Measurements from ENCODE around the gene AKT1S1. TPM values are rescaled to one million over a fixed set of nuclear protein-coding genes. Genes with fewer than 3 reads are reported as not detected.

AKT1S1 gene
- total RNA-seq, 4 donors from 2014 or later = 2.6 to 26.7 (median 5.9) TPM

DNA sequence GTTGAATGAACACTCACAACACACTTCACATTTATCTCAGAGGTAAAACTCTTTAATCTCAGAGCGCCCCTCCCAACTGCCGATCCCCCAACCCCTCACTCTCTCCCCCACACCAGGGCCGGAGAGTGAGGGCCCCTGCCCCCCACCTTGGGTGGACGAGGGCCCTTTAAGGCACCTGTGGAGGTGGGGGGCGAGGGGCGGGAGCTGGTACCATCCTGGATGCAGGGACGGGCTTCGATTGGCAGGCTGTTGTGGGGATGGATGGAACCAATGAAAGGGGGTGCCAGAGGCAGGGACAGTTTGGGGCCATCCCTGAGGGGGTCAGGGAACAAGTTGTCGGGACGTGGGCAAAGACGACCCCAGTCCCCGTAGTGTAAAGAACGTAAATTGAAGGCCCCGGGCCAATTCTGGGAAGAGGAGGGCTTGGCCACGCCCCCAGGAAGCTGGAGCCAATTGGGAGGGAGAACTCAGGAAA, 8.1 kb downstream of the AKT1S1 start:
- no peaks in the 10 kb centered on the region for H3K36me3 ChIP-seq
- H3K4me1 ChIP-seq = peaks cover 0 to 31% of the 10 kb centered on the region in 2 donors
- intact Hi-C loops (cut with DNase I; ENCODE audit: low total_unique reads) = no loop called here
- H3K9me3 ChIP-seq = no peaks in the 10 kb centered on the region
- TF ChIP-seq, protein P1, sequence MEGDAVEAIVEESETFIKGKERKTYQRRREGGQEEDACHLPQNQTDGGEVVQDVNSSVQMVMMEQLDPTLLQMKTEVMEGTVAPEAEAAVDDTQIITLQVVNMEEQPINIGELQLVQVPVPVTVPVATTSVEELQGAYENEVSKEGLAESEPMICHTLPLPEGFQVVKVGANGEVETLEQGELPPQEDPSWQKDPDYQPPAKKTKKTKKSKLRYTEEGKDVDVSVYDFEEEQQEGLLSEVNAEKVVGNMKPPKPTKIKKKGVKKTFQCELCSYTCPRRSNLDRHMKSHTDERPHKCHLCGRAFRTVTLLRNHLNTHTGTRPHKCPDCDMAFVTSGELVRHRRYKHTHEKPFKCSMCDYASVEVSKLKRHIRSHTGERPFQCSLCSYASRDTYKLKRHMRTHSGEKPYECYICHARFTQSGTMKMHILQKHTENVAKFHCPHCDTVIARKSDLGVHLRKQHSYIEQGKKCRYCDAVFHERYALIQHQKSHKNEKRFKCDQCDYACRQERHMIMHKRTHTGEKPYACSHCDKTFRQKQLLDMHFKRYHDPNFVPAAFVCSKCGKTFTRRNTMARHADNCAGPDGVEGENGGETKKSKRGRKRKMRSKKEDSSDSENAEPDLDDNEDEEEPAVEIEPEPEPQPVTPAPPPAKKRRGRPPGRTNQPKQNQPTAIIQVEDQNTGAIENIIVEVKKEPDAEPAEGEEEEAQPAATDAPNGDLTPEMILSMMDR (IDR thresholded peaks at IDR 0.05) = no peak
- TF ChIP-seq POLR2A (IDR thresholded peaks at IDR 0.05) = peak in 1 of 2 donors; percentile 43
- DNase-seq = no peak
- peak overlapping the region; percentile 28 to 38 for H3K4me3 ChIP-seq
- no peaks in the 10 kb centered on the region for H3K27me3 ChIP-seq
- peak overlapping the region; percentile 88 to 93 for H3K27ac ChIP-seq

DNA sequence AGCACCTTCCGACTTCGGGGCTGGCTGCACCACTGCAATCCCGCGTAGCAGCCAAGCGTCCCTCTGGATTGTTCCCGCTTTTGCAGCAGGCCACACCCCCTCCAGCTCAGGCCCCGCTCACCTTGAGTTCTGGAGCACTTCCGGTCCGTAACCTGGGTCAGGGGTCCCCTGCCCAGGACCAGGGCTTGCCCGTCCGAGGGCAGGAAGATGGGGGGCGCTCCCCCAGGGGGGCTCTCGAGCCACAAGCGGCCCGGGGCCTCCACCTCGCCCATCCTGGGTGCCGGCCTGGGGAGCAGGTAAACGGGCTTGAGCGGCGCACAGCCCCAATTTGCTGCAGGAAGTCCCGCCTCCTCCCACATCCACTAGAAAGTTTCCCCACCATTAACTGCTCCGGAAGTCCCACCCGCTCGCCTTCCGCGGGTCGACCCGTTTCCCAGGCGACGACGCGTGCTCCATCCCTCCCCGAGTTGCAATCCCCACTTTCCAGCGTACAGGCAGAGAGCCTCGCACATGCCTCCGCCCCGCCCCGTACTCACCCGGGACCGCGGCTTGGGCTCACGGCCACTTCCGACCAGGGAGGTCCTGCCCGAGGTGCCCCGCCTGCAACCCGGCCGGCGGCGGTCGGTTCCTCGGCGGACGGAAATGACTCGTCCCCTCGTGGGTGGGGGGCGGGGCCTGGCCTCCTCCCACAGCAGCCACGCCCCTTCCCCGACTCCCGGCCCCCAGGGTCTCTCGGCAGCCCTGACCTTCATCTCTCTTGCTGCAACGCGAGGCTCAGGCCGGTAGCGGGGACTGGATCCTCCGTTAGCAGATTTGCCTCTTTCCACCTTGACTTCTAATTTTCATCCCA, 10.0 kb downstream of the AKT1S1 start, which contains the start of gene PNKP:
PNKP (minus strand) TSS at position 644 of the 850 bp plus-strand sequence; CDS start at position 272, 372 bp downstream.
- Histone ChIP-seq H3K27ac (peak within 1 kb of the TSS; percentile 88 to 93), H3K9me3 (no peaks in the 10 kb centered on the region), H3K4me1 (peaks cover 0 to 31% of the 10 kb centered on the region in 2 donors), H3K4me3 (peak within 1 kb of the TSS; percentile 55 to 91), H3K27me3 (no peaks in the 10 kb centered on the region), H3K36me3 (no peaks in the 10 kb centered on the region)
- intact Hi-C loops (cut with DNase I; ENCODE audit: low total_unique reads) = no loop called here
- TF ChIP-seq POLR2A (IDR thresholded peaks at IDR 0.05) = peak; percentile 33 to 76
- TF ChIP-seq, protein P1 (IDR thresholded peaks at IDR 0.05) = no peak
- peak; percentile 92 for DNase-seq

DNA sequence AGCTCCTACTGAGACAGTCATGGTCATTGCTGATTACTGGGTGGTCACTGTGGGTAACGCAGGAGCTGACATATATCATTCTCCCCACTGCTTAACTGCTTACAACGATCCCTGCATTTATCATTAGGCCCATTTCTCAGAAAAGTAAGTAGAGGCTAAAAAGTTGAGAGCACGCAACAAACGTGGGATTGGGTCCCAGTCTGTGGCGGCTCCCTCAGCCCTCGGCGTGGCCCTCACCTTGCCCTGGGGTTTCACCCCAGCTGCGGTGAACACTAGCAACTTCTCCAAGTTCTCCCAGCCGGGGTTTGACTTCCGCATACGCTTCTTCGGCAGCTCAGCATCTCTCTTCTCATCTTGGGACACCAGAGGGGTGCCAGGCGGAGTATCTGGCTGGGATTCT, 12.3 kb downstream of the AKT1S1 start:
- TF ChIP-seq, protein P1 (IDR thresholded peaks at IDR 0.05) = no peak
- no peaks in the 10 kb centered on the region for H3K36me3 ChIP-seq
- H3K27me3 ChIP-seq = no peaks in the 10 kb centered on the region
- intact Hi-C loops (cut with DNase I; ENCODE audit: low total_unique reads) = no loop called here
- H3K4me3 ChIP-seq = no peak overlapping the region
- peaks cover 0 to 25% of the 10 kb centered on the region in 2 donors for H3K4me1 ChIP-seq
- no peak overlapping the region for H3K27ac ChIP-seq
- no peaks in the 10 kb centered on the region for H3K9me3 ChIP-seq
- DNase-seq = no peak

DNA sequence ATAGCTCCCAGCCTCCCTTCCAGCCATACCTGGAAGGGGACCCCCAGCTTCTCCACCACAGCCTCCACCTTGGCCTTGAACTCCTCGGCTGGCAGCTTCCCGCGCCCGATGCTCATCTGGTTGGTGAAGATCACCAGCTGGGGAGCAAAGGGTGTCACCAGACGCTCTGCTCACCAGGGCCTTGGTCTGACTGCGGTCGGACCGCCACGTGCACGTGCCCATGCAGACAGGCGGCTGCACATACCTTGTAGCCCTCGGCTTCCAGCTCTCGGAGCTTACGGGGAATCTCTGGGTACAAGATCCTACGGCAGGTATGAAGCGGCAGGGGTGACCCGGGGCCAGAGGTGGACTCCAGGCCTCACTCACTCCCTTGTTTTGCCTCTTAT, 13.2 kb downstream of the AKT1S1 start:
- DNase-seq = peak in 1 of 2 donors; percentile 18
- Histone ChIP-seq H3K9me3 (no peaks in the 10 kb centered on the region), H3K27ac (no peak overlapping the region), H3K27me3 (no peaks in the 10 kb centered on the region), H3K4me3 (no peak overlapping the region), H3K4me1 (peaks cover 0 to 23% of the 10 kb centered on the region in 2 donors), H3K36me3 (no peaks in the 10 kb centered on the region)
- intact Hi-C loops (cut with DNase I; ENCODE audit: low total_unique reads) = no loop called here
- TF ChIP-seq, protein P1 (IDR thresholded peaks at IDR 0.05) = no peak
- TF ChIP-seq POLR2A (IDR thresholded peaks at IDR 0.05) = no peak

DNA sequence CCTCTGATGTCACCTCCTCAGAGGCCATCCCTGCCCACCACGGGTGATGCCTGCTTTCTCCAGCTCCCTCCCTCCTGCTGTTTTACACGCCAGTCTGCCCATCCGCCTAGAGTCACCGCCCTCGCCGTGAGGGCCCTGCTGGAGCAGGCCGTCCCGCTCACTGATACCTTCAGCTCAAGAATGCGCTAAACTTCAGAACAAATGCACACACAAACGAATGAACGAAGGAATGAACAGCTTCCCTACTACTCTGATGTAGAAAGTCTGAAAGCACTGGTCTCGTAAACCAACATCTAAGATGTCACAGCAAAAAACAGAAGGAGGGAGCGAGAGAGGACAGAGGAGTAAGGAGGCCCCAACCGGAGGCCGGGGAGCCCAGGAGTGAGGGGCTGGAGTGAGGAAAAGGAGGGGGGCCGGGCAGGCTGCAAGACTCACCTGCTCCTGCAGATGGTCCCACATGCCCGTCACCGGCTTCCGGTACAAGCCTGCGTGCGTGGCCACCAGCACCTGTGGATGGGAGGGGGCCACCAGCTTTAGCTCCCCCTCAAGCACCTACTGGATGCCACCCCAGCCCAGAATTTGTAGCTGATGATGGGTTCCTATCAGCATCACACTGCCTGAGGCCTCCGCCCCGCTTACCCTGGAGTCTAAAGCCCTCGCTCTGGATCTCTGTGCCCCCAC, 13.8 kb downstream of the AKT1S1 start:
- no peak for DNase-seq
- no peaks in the 10 kb centered on the region for H3K9me3 ChIP-seq
- H3K27me3 ChIP-seq = no peaks in the 10 kb centered on the region
- intact Hi-C loops (cut with DNase I; ENCODE audit: low total_unique reads) = no loop called here
- H3K27ac ChIP-seq = no peak overlapping the region
- H3K4me1 ChIP-seq = peaks cover 0 to 17% of the 10 kb centered on the region in 2 donors
- H3K4me3 ChIP-seq = no peak overlapping the region
- TF ChIP-seq, protein P1 (IDR thresholded peaks at IDR 0.05) = no peak
- no peak for TF ChIP-seq POLR2A (IDR thresholded peaks at IDR 0.05)
- H3K36me3 ChIP-seq = no peaks in the 10 kb centered on the region
